Testis (tissue), 2 donors: Measurements from ENCODE around the gene KLRC3.

Experiments used
- CTCF ChIP-seq, 3 experiments: fragments of 450-650 bp in 2 of 3; fragments of 200-600 bp in 1 of 3; sonication (generic) in 1 of 3; IDR thresholded peaks; one replicate each; pipeline ENCODE4 v1.5.1; 2016 to 2019; ENCODE audit warnings: antibody characterized with exemption in 3 of 3, mild to moderate bottlenecking in 2 of 3, moderate library complexity in 1 of 3
- POLR2A ChIP-seq: fragments of 450-650 bp; IDR thresholded peaks from one replicate; pipeline ENCODE4 v1.6.1; 2017; ENCODE audit warnings: antibody characterized with exemption, mild to moderate bottlenecking, moderate library complexity

GRCh38 chr12:10397296-10397695 is 23.1 kb downstream of the KLRC3 start:
- TF ChIP-seq CTCF (IDR thresholded peaks at IDR 0.05) (no peak), POLR2A (no peak)
